Prostate gland (tissue), 2 donors: ENCODE results near the gene HTR3B. TPM values are rescaled to one million over a fixed set of nuclear protein-coding genes. Genes with fewer than 3 reads are reported as not detected.

Experiments
- DNase-seq: peaks from one replicate; pipeline ENCODE4 v3.0.0-alpha.2; 2019; ENCODE audit warnings: low spot score
- H3K27ac ChIP-seq, 2 donors: fragments of 200-600 bp; sonication (generic); 2 replicates each; pipeline ENCODE4 v1.5.1; 2017 to 2019
- H3K27me3 ChIP-seq: fragments of 200-600 bp; sonication (generic); replicated peaks from 2 replicates; pipeline ENCODE4 v1.5.1; 2019; ENCODE audit not compliant: insufficient read depth
- H3K36me3 ChIP-seq, 2 donors: fragments of 200-600 bp; sonication (generic); 1 replicate in 1 of 2; 2 replicates in 1 of 2; pipeline versions ENCODE4 v1.5.1 to v1.8.1; 2017 to 2019
- H3K4me1 ChIP-seq: fragments of 200-600 bp; sonication (generic); replicated peaks from 2 replicates; pipeline ENCODE4 v1.5.1; 2019
- H3K4me3 ChIP-seq, 2 donors: fragments of 200-600 bp; sonication (generic); 2 replicates each; pipeline ENCODE4 v1.5.1; 2017 to 2019
- H3K9me3 ChIP-seq: fragments of 200-600 bp; sonication (generic); 2 replicates; pipeline ENCODE4 v1.5.1; 2017
- POLR2A ChIP-seq: fragments of 450-650 bp; IDR thresholded peaks from one replicate; pipeline ENCODE4 v1.6.1; 2016; ENCODE audit warnings: antibody characterized with exemption, mild to moderate bottlenecking
- POLR2AphosphoS5 ChIP-seq: sonication (generic); formaldehyde crosslinking; IDR thresholded peaks from one replicate; pipeline ENCODE4 v1.6.1; 2017; ENCODE audit warnings: antibody characterized with exemption
- WGBS: methylation state at CpG from one replicate; pipeline ENCODE4 v1.1.5; 2018; 5-methylcytosine and 5-hydroxymethylcytosine counted together
- intact Hi-C: fragments of 100-400 bp; cut with DNase I; formaldehyde crosslinking; loops from one replicate; pipeline ENCODE4 v1.14.2; 2022
- total RNA-seq, 2 donors: library from RNA; depleted of rRNA; stranded (reverse); fragments of >200 nt; gene quantifications; one replicate each; pipeline ENCODE4 v1.1.0, GENCODE V29; 2016
- TF ChIP-seq, protein P1 (sequence below), 4 experiments: fragments of 200-600 bp in 2 of 4; fragments of 450-650 bp in 2 of 4; sonication (generic) in 2 of 4; IDR thresholded peaks; 1 replicate in 3 of 4; 2 replicates in 1 of 4; pipeline ENCODE4 v1.5.1; 2016 to 2019; ENCODE audit warnings: antibody characterized with exemption in 4 of 4, mild to moderate bottlenecking in 2 of 4, moderate library complexity in 2 of 4

The HTR3B gene, protein sequence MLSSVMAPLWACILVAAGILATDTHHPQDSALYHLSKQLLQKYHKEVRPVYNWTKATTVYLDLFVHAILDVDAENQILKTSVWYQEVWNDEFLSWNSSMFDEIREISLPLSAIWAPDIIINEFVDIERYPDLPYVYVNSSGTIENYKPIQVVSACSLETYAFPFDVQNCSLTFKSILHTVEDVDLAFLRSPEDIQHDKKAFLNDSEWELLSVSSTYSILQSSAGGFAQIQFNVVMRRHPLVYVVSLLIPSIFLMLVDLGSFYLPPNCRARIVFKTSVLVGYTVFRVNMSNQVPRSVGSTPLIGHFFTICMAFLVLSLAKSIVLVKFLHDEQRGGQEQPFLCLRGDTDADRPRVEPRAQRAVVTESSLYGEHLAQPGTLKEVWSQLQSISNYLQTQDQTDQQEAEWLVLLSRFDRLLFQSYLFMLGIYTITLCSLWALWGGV
- total RNA-seq = not detected

DNA sequence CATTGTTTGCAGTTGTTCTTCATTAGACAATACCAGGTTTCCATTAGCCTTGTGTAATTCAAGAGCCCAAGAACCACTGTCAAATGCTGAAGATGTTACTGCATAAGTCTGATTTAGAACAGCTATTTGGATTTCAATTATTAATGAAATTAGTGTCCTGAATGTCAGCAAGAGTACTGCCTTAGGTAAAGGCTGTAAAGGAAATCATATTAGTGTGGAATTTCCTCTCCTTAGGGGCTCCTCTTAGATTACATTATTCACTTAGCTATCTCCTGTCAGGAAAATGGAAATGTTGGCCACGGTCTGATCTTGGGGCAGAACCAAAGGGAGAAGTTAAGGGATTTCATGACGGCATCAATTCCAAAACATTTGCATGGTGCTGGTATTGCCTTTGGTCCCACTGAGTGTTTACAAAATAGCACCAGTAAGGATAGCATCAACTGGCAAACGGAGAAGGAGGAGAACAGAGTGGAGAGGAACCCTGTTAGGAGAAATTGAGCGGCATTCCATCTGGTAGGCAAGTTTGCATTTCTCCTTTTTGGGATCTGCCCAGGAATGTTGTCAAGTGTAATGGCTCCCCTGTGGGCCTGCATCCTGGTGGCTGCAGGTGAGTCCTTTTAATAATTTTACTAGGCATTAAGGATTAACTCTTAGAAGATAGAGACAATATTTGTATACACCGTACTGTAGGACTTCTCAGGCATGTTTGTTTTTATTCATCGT lies at the start of gene HTR3B:
TSS of gene HTR3B (plus strand) at position 418 of the 723 bp plus-strand sequence. CDS start at position 556, 138 bp downstream.
- Histone ChIP-seq H3K27ac (no peak within 1 kb of the TSS), H3K27me3 (peaks cover 6% of the 10 kb centered on the region), H3K4me1 (no peaks in the 10 kb centered on the region), H3K9me3 (no peaks in the 10 kb centered on the region), H3K4me3 (no peak within 1 kb of the TSS), H3K36me3 (no peaks in the 10 kb centered on the region)
- intact Hi-C loops = no loop called here
- TF ChIP-seq POLR2A = no peak
- TF ChIP-seq, protein P1, sequence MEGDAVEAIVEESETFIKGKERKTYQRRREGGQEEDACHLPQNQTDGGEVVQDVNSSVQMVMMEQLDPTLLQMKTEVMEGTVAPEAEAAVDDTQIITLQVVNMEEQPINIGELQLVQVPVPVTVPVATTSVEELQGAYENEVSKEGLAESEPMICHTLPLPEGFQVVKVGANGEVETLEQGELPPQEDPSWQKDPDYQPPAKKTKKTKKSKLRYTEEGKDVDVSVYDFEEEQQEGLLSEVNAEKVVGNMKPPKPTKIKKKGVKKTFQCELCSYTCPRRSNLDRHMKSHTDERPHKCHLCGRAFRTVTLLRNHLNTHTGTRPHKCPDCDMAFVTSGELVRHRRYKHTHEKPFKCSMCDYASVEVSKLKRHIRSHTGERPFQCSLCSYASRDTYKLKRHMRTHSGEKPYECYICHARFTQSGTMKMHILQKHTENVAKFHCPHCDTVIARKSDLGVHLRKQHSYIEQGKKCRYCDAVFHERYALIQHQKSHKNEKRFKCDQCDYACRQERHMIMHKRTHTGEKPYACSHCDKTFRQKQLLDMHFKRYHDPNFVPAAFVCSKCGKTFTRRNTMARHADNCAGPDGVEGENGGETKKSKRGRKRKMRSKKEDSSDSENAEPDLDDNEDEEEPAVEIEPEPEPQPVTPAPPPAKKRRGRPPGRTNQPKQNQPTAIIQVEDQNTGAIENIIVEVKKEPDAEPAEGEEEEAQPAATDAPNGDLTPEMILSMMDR (IDR thresholded peaks at IDR 0.05) = no peak
- TF ChIP-seq POLR2AphosphoS5 = no peak
- WGBS = 50% methylated on average over 6 of the region's 6 CpGs
- no peak for DNase-seq

DNA sequence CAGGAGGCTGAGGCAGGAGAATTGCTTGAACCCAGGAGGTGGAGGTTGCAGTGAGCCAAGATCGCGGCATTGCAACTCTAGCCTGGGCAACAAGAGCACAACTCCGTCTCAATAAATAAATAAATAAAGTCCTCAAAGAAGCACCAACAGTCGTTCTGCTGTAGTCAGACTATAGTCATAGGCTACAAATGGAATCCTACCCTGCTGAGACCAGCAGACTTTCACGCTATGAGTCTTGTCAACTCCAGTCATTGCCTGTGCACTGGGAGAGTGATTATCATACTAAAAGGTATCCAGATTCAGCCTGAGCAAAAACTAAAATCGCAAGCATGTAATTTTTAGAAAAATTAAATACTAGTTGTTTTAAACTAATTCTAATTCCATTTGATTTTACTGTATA lies 48.8 kb upstream of the HTR3B start:
- DNase-seq = no peak
- no peaks in the 10 kb centered on the region for H3K36me3 ChIP-seq
- H3K4me3 ChIP-seq = no peak overlapping the region
- H3K27ac ChIP-seq = no peak overlapping the region
- intact Hi-C loops = no loop called here
- H3K27me3 ChIP-seq = no peaks in the 10 kb centered on the region
- H3K4me1 ChIP-seq = no peaks in the 10 kb centered on the region
- WGBS = 95% methylated on average over 6 of the region's 6 CpGs
- no peaks in the 10 kb centered on the region for H3K9me3 ChIP-seq
- no peak for TF ChIP-seq POLR2A
- TF ChIP-seq, protein P1 (IDR thresholded peaks at IDR 0.05) = no peak
- no peak for TF ChIP-seq POLR2AphosphoS5

DNA sequence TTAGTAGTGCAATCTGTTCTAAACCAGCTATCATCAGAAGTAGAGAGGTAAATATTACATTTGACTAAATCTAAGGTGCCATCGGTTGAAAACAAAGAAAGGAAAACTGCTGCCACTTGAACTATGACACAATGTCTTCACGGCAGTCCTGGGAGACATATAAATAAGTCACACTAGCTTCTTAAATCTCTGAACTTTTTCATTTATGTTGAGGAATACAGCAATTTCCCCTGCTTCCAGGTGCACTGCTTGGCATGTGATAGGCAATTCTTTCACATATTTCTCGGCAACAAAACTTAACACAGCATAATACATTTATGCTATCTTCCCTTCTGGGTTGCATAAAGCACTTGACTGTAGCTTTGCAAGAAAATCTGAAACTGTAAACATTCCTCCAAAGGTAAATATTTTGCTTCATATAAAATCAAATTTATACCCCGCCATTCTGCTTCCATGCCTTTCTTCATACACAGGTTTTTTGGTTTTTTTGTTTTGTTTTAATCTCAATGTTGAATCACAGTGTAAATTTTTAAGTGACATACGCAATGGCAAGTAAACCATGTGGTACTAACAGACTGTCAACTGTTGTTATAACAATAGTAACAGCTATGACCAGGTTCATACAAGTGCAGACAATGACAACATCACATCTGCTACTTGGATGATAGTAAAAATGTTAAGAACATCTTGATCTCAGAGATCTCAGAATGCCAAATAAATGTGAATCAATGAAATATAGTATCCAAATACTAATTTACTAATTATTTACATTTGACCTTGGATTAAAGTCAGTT lies 47.4 kb upstream of the HTR3B start:
- intact Hi-C loops = no loop called here
- Histone ChIP-seq H3K27ac (no peak overlapping the region), H3K9me3 (no peaks in the 10 kb centered on the region), H3K27me3 (no peaks in the 10 kb centered on the region), H3K4me3 (no peak overlapping the region), H3K4me1 (no peaks in the 10 kb centered on the region), H3K36me3 (no peaks in the 10 kb centered on the region)
- WGBS = 34% methylated on average over 5 of the region's 5 CpGs
- TF ChIP-seq, protein P1 (IDR thresholded peaks at IDR 0.05) = no peak
- no peak for TF ChIP-seq POLR2AphosphoS5
- TF ChIP-seq POLR2A = no peak
- DNase-seq = no peak

DNA sequence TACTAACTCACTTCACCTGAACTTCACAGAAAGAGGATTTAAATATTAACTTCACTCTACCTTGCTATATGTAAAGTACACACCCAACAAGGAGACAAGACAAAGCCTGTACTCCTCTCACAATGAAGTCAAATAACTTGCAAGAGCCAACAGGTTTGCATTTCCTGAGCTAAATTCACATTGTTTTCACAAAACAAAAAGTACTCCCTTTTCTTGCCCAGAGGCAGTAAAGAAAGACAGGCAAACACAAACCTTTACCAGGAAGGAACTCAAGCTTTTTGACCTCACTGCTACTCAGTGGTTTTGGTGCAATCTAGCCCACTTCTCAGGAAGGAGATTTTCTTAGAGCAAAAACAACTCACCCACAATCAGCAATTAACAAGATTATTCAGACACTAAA lies 44.9 kb upstream of the HTR3B start:
- peak overlapping the region in 1 of 2 donors; percentile 8 for H3K27ac ChIP-seq

More for the DNA sequence above, 44.9 kb upstream of the HTR3B start:
- Histone ChIP-seq H3K4me1 (no peaks in the 10 kb centered on the region), H3K36me3 (no peaks in the 10 kb centered on the region), H3K4me3 (no peak overlapping the region), H3K27me3 (no peaks in the 10 kb centered on the region), H3K9me3 (no peaks in the 10 kb centered on the region)
- peak; percentile 15 for DNase-seq
- TF ChIP-seq, protein P1 (IDR thresholded peaks at IDR 0.05) = no peak
- peak; percentile 49 for TF ChIP-seq POLR2AphosphoS5
- intact Hi-C loops = no loop called here
